ENCODE data around the gene NKG7. TPM values are rescaled to one million over a fixed set of nuclear protein-coding genes. Genes with fewer than 3 reads are reported as not detected.

NKG7 gene
- total and polyA plus RNA-seq, 2 of the 13 experiments (the other 11 are each of a cell fraction or from before 2014, with no cell fraction given), result 0.40 TPM; not detected in 1

DNA sequence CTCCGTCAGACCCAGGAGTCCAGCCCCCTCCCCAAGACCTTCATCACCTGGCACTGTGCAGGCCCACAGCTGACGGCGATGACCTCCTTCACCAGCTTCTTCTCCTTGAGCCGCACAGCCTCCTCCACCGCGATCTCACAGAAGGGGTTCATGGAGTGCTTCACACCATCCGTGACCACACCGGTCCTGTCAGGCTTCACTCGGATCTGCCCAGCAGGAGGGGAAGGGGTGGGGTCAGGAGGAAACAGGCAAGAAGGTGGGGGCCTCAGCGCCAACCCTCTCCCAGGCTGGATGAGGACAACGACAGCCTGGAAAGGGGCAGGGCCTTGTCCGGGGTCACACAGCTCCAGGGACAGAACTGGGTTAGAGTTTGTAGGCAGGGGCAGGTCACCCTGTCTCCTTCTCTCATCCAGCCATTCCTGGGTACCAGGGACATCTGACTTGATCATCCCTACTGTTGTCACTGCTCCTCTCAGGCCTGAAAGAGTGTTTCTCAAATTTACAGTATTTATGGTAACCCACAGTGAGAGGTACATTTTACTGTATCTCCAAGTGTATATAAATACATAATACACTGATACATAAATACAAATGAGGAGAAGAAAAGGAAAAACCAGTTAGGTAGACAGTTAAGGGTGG is 18.2 kb downstream of the NKG7 start (continued):
- TF ChIP-seq, protein P1, sequence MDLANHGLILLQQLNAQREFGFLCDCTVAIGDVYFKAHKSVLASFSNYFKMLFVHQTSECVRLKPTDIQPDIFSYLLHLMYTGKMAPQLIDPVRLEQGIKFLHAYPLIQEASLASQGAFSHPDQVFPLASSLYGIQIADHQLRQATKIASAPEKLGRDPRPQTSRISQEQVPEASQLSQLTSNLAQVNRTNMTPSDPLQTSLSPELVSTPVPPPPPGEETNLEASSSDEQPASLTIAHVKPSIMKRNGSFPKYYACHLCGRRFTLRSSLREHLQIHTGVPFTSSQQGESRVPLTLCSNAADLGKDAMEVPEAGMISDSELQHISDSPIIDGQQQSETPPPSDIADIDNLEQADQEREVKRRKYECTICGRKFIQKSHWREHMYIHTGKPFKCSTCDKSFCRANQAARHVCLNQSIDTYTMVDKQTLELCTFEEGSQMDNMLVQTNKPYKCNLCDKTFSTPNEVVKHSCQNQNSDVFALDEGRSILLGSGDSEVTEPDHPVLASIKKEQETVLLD (CRISPR knock-in tag; IDR thresholded peaks at IDR 0.05; ENCODE audit: low read depth), result no peak
- TF ChIP-seq, protein P2, sequence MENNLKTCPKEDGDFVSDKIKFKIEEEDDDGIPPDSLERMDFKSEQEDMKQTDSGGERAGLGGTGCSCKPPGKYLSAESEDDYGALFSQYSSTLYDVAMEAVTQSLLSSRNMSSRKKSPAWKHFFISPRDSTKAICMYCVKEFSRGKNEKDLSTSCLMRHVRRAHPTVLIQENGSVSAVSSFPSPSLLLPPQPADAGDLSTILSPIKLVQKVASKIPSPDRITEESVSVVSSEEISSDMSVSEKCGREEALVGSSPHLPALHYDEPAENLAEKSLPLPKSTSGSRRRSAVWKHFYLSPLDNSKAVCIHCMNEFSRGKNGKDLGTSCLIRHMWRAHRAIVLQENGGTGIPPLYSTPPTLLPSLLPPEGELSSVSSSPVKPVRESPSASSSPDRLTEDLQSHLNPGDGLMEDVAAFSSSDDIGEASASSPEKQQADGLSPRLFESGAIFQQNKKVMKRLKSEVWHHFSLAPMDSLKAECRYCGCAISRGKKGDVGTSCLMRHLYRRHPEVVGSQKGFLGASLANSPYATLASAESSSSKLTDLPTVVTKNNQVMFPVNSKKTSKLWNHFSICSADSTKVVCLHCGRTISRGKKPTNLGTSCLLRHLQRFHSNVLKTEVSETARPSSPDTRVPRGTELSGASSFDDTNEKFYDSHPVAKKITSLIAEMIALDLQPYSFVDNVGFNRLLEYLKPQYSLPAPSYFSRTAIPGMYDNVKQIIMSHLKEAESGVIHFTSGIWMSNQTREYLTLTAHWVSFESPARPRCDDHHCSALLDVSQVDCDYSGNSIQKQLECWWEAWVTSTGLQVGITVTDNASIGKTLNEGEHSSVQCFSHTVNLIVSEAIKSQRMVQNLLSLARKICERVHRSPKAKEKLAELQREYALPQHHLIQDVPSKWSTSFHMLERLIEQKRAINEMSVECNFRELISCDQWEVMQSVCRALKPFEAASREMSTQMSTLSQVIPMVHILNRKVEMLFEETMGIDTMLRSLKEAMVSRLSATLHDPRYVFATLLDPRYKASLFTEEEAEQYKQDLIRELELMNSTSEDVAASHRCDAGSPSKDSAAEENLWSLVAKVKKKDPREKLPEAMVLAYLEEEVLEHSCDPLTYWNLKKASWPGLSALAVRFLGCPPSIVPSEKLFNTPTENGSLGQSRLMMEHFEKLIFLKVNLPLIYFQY (CRISPR knock-in tag; IDR thresholded peaks at IDR 0.05; ENCODE audit: borderline replicate concordance), result no peak
- TF ChIP-seq NPAS2 (CRISPR knock-in tag; IDR thresholded peaks at IDR 0.05; ENCODE audit: borderline replicate concordance) (no peak), ZNF138 (CRISPR knock-in tag; IDR thresholded peaks at IDR 0.05; ENCODE audit: low read depth) (no peak), CBX5 (CRISPR knock-in tag; IDR thresholded peaks at IDR 0.05; ENCODE audit: borderline replicate concordance) (no peak; the same call in 1 of the 2 replicates), PRMT3 (CRISPR knock-in tag; IDR thresholded peaks at IDR 0.05; ENCODE audit: borderline replicate concordance, low read depth) (no peak), CENPX (CRISPR knock-in tag; IDR thresholded peaks at IDR 0.05) (no peak), ZNF224 (CRISPR knock-in tag; IDR thresholded peaks at IDR 0.05) (no peak; the same call in 1 of the 2 replicates), NCOA2 (CRISPR knock-in tag; IDR thresholded peaks at IDR 0.05) (no peak)
- TF ChIP-seq, protein P3, sequence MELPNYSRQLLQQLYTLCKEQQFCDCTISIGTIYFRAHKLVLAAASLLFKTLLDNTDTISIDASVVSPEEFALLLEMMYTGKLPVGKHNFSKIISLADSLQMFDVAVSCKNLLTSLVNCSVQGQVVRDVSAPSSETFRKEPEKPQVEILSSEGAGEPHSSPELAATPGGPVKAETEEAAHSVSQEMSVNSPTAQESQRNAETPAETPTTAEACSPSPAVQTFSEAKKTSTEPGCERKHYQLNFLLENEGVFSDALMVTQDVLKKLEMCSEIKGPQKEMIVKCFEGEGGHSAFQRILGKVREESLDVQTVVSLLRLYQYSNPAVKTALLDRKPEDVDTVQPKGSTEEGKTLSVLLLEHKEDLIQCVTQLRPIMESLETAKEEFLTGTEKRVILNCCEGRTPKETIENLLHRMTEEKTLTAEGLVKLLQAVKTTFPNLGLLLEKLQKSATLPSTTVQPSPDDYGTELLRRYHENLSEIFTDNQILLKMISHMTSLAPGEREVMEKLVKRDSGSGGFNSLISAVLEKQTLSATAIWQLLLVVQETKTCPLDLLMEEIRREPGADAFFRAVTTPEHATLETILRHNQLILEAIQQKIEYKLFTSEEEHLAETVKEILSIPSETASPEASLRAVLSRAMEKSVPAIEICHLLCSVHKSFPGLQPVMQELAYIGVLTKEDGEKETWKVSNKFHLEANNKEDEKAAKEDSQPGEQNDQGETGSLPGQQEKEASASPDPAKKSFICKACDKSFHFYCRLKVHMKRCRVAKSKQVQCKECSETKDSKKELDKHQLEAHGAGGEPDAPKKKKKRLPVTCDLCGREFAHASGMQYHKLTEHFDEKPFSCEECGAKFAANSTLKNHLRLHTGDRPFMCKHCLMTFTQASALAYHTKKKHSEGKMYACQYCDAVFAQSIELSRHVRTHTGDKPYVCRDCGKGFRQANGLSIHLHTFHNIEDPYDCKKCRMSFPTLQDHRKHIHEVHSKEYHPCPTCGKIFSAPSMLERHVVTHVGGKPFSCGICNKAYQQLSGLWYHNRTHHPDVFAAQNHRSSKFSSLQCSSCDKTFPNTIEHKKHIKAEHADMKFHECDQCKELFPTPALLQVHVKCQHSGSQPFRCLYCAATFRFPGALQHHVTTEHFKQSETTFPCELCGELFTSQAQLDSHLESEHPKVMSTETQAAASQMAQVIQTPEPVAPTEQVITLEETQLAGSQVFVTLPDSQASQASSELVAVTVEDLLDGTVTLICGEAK (IDR thresholded peaks at IDR 0.05), result no peak
- TF ChIP-seq, protein P3 (CRISPR knock-in tag; IDR thresholded peaks at IDR 0.05), result peak; percentile 10; the same call in 1 of the 2 replicates
- TF ChIP-seq, protein P4, sequence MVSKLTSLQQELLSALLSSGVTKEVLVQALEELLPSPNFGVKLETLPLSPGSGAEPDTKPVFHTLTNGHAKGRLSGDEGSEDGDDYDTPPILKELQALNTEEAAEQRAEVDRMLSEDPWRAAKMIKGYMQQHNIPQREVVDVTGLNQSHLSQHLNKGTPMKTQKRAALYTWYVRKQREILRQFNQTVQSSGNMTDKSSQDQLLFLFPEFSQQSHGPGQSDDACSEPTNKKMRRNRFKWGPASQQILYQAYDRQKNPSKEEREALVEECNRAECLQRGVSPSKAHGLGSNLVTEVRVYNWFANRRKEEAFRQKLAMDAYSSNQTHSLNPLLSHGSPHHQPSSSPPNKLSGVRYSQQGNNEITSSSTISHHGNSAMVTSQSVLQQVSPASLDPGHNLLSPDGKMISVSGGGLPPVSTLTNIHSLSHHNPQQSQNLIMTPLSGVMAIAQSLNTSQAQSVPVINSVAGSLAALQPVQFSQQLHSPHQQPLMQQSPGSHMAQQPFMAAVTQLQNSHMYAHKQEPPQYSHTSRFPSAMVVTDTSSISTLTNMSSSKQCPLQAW (CRISPR knock-in tag; IDR thresholded peaks at IDR 0.05), result peak; percentile 81

Measured in HepG2 (cell line).